Measurements from ENCODE around the gene ASB2. TPM values are rescaled to one million over a fixed set of nuclear protein-coding genes. Genes with fewer than 3 reads are reported as not detected.

Gene ASB2
- polyA plus RNA-seq, 1 of the 3 experiments (the other 2 are of a cell fraction), result 0.15 TPM

- Histone ChIP-seq H3F3A (replicated peaks; ENCODE audit: insufficient read depth) (peaks cover 18% of the 10 kb centered on the region), H4K20me1 (ENCODE audit: insufficient read depth) (no peaks in the 10 kb centered on the region), H3K9me3 (no peaks in the 10 kb centered on the region), H3K27ac (ENCODE audit: low read depth in 2 of 2, low read length in 1 of 2) (no peak overlapping the region), H3K79me2 (ENCODE audit: insufficient read depth) (no peaks in the 10 kb centered on the region), H3K27me3 (ENCODE audit: insufficient read depth) (no peaks in the 10 kb centered on the region), H3K4me3 (ENCODE audit: low read depth in 2 of 2, low read length in 1 of 2) (no peak overlapping the region), H3K9ac (no peak overlapping the region), H3K4me2 (no peak overlapping the region), H3K4me1 (ENCODE audit: control insufficient read depth in 1 of 2, insufficient read depth in 2 of 2, low read depth in 1 of 2, low read length in 1 of 2) (peaks cover 0 to 5% of the 10 kb centered on the region in 2 experiments; a peak in 2 of 4 replicates), H3K36me3 (replicated peaks in 1 of 2; ENCODE audit: control insufficient read depth in 1 of 2, insufficient read depth in 2 of 2, low read length in 1 of 2) (no peaks in the 10 kb centered on the region), H3K9me2 (no peaks in the 10 kb centered on the region), H2AFZ (ENCODE audit: low read depth) (no peak overlapping the region)
- CTCF ChIA-PET, result interaction anchor here (0.8 to 6.0 kb wide), 6 partner anchors 12 to 315 kb away, joined by 3 to 69 read pairs (median 10); no protein-coding TSS in a partner anchor
- no peak for DNase-seq
- 86% methylated on average over 9 of the region's 12 CpGs for WGBS (ENCODE audit: low lambda C conversion rate)
- no peak for TF ChIP-seq SIN3A (IDR thresholded peaks at IDR 0.05; ENCODE audit: borderline replicate concordance, low read depth, low read length)
- no peak for TF ChIP-seq IRF3 (IDR thresholded peaks at IDR 0.05; ENCODE audit: low read depth, low read length)
- TF ChIP-seq RFX5 (IDR thresholded peaks at IDR 0.05; ENCODE audit: low read length), result no peak
- TF ChIP-seq TCF12 (IDR thresholded peaks at IDR 0.05), result no peak
- no peak for TF ChIP-seq ELF1 (IDR thresholded peaks at IDR 0.05)
- no peak for TF ChIP-seq USF2 (IDR thresholded peaks at IDR 0.05; ENCODE audit: borderline replicate concordance, low read depth, low read length)
- TF ChIP-seq, protein P1, sequence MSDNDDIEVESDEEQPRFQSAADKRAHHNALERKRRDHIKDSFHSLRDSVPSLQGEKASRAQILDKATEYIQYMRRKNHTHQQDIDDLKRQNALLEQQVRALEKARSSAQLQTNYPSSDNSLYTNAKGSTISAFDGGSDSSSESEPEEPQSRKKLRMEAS (IDR thresholded peaks at IDR 0.05; ENCODE audit: low read depth), result no peak
- TF ChIP-seq RAD21 (IDR thresholded peaks at IDR 0.05; ENCODE audit: low read length), result no peak
- no peak for TF ChIP-seq CTCF (IDR thresholded peaks at IDR 0.05)
- TF ChIP-seq FOSL2 (IDR thresholded peaks at IDR 0.05; ENCODE audit: borderline replicate concordance, low read depth), result no peak
- TF ChIP-seq FOXM1 (IDR thresholded peaks at IDR 0.05; ENCODE audit: low read depth), result no peak
- no peak for TF ChIP-seq EZH2phosphoT487 (IDR thresholded peaks at IDR 0.05; ENCODE audit: borderline replicate concordance, low read depth)
- no peak for TF ChIP-seq MXI1 (IDR thresholded peaks at IDR 0.05; ENCODE audit: low read depth, low read length)
- TF ChIP-seq RXRA (IDR thresholded peaks at IDR 0.05; ENCODE audit: borderline replicate concordance, low read depth), result no peak
- TF ChIP-seq, protein P2, sequence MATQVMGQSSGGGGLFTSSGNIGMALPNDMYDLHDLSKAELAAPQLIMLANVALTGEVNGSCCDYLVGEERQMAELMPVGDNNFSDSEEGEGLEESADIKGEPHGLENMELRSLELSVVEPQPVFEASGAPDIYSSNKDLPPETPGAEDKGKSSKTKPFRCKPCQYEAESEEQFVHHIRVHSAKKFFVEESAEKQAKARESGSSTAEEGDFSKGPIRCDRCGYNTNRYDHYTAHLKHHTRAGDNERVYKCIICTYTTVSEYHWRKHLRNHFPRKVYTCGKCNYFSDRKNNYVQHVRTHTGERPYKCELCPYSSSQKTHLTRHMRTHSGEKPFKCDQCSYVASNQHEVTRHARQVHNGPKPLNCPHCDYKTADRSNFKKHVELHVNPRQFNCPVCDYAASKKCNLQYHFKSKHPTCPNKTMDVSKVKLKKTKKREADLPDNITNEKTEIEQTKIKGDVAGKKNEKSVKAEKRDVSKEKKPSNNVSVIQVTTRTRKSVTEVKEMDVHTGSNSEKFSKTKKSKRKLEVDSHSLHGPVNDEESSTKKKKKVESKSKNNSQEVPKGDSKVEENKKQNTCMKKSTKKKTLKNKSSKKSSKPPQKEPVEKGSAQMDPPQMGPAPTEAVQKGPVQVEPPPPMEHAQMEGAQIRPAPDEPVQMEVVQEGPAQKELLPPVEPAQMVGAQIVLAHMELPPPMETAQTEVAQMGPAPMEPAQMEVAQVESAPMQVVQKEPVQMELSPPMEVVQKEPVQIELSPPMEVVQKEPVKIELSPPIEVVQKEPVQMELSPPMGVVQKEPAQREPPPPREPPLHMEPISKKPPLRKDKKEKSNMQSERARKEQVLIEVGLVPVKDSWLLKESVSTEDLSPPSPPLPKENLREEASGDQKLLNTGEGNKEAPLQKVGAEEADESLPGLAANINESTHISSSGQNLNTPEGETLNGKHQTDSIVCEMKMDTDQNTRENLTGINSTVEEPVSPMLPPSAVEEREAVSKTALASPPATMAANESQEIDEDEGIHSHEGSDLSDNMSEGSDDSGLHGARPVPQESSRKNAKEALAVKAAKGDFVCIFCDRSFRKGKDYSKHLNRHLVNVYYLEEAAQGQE (IDR thresholded peaks at IDR 0.05; ENCODE audit: low read depth, low read length), result no peak
- TF ChIP-seq TAF1 (IDR thresholded peaks at IDR 0.05; ENCODE audit: borderline replicate concordance, low read depth, low read length), result no peak
- no peak for TF ChIP-seq POLR2AphosphoS5 (IDR thresholded peaks at IDR 0.05; ENCODE audit: low read depth, low read length)
- no peak for TF ChIP-seq YY1 (IDR thresholded peaks at IDR 0.05; ENCODE audit: low read depth)
- POLR2A ChIA-PET, result no interaction called here
These were observed 7.1 kb downstream of the ASB2 start for GRCh38 chr14:93969082-93969828.

Data from SK-N-SH (cell line).